Thyroid gland (tissue), 4 donors: Measurements from ENCODE around the gene SIAH3. TPM values are rescaled to one million over a fixed set of nuclear protein-coding genes. Genes with fewer than 3 reads are reported as not detected.
"Not testable (repeated sequence)": the region's sequence is repeated elsewhere in the genome, so short reads cannot be mapped to it uniquely, and the experiment has no call there.

Source experiments
- DNase-seq, 2 donors: peaks; one replicate each; pipeline ENCODE4 v3.0.0-alpha.2; 2019
- H3K27ac ChIP-seq, 3 donors: fragments of 200-600 bp; sonication (generic); 1 replicate in 2 of 3; 2 replicates in 1 of 3; pipeline ENCODE4 v1.5.1; 2016 to 2019; ENCODE audit warnings: mild to moderate bottlenecking in 1 of 3, moderate library complexity in 1 of 3
- H3K27me3 ChIP-seq: fragments of 200-600 bp; sonication (generic); one replicate; pipeline ENCODE4 v1.5.1; 2019
- H3K36me3 ChIP-seq, 2 donors: fragments of 200-600 bp; sonication (generic); one replicate each; pipeline ENCODE4 v1.5.1; 2016 to 2019
- H3K4me1 ChIP-seq, 2 donors: fragments of 200-600 bp; sonication (generic); one replicate each; pipeline ENCODE4 v1.5.1; 2017 to 2019
- H3K4me3 ChIP-seq, 3 donors: fragments of 200-600 bp; sonication (generic); replicated peaks in 1 of 3; 1 replicate in 2 of 3; 2 replicates in 1 of 3; pipeline ENCODE4 v1.5.1; 2016; ENCODE audit warnings: mild to moderate bottlenecking in 1 of 3
- H3K9me3 ChIP-seq: fragments of 200-600 bp; sonication (generic); one replicate; pipeline ENCODE4 v1.5.1; 2017
- CTCF ChIP-seq, 6 experiments: fragments of 200-600 bp in 3 of 6; fragments of 450-650 bp in 3 of 6; sonication (generic) in 3 of 6; IDR thresholded peaks; one replicate each; pipeline ENCODE4 v1.5.1; 2016 to 2019; ENCODE audit warnings: antibody characterized with exemption in 6 of 6, mild to moderate bottlenecking in 2 of 6, inconsistent platforms in 1 of 6, moderate library complexity in 1 of 6
- POLR2A ChIP-seq, 2 donors: fragments of 450-650 bp; IDR thresholded peaks; one replicate each; pipeline ENCODE4 v1.6.1; 2017; ENCODE audit warnings: antibody characterized with exemption in 2 of 2, mild to moderate bottlenecking in 2 of 2, moderate library complexity in 1 of 2
- WGBS, 2 donors: methylation state at CpG; one replicate each; pipeline ENCODE4 v1.1.5; 2017; 5-methylcytosine and 5-hydroxymethylcytosine counted together
- intact Hi-C: fragments of 100-400 bp; cut with DNase I; formaldehyde crosslinking; loops from one replicate; pipeline ENCODE4 v1.15.1; 2023
- total RNA-seq, 4 donors: library from RNA; depleted of rRNA; stranded (reverse); fragments of >200 nt; gene quantifications; one replicate each; pipeline ENCODE4 v1.2.3, GENCODE V29; 2016

Gene SIAH3
- total RNA-seq, 4 donors from 2014 or later = 0.13 TPM; not detected in 3

GRCh38 chr13:45875951-45876350 is 24.4 kb upstream of the SIAH3 start:
- H3K27ac ChIP-seq = no peak overlapping the region
- TF ChIP-seq CTCF (IDR thresholded peaks at IDR 0.05) = no peak
- no peak for TF ChIP-seq POLR2A (IDR thresholded peaks at IDR 0.05)
- H3K9me3 ChIP-seq = no peaks in the 10 kb centered on the region
- no peaks in the 10 kb centered on the region for H3K27me3 ChIP-seq
- WGBS, 2 donors = 90 to 95% methylated on average over 9 of the region's 9 CpGs
- H3K36me3 ChIP-seq = no peaks in the 10 kb centered on the region
- intact Hi-C loops = no loop called here
- peaks cover 9 to 13% of the 10 kb centered on the region in 2 donors for H3K4me1 ChIP-seq
- no peak for DNase-seq
- H3K4me3 ChIP-seq = no peak overlapping the region

- no peak for TF ChIP-seq POLR2A (IDR thresholded peaks at IDR 0.05)
- TF ChIP-seq CTCF (IDR thresholded peaks at IDR 0.05) = no peak
- Histone ChIP-seq H3K4me3 (no peak overlapping the region), H3K4me1 (peaks cover 13 to 14% of the 10 kb centered on the region in 2 donors), H3K27ac (no peak overlapping the region), H3K36me3 (no peaks in the 10 kb centered on the region), H3K27me3 (no peaks in the 10 kb centered on the region), H3K9me3 (no peaks in the 10 kb centered on the region)
- no peak for DNase-seq
- WGBS, 2 donors = 74 to 77% methylated on average over 8 of the region's 8 CpGs
- intact Hi-C loops = no loop called here
Measured at GRCh38 chr13:45873491-45874325, 22.2 kb upstream of the SIAH3 start.

GRCh38 chr13:45872566-45872965 is 21.0 kb upstream of the SIAH3 start:
- Histone ChIP-seq H3K36me3 (no peaks in the 10 kb centered on the region), H3K9me3 (no peaks in the 10 kb centered on the region), H3K4me3 (no peak overlapping the region), H3K27me3 (no peaks in the 10 kb centered on the region), H3K4me1 (peaks cover 13 to 14% of the 10 kb centered on the region in 2 donors), H3K27ac (no peak overlapping the region)
- TF ChIP-seq POLR2A (IDR thresholded peaks at IDR 0.05) (no peak), CTCF (IDR thresholded peaks at IDR 0.05) (no peak)
- intact Hi-C loops = no loop called here
- DNase-seq = no peak
- 73 to 77% methylated on average over 3 of the region's 3 CpGs for WGBS, 2 donors

DNA sequence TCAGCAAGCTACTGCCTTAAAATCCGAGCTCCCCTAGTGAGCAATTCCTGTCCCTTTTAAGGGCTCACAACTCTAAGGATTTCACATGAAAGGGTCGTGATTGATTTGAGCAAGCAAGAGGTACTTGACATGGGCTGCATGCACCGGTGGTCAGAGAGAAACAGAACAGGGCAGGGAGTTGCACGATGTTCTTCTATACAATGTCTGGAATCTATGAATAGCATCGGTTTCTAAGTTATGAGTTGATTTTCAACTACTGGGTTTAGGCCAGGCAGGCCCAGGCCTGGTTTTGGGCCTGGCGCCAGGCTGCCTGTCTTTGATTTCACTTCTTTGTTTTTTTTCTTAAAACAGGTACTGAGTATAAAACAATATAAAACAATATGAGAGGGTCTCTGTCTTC is 19.6 kb upstream of the SIAH3 start:
- peak; percentile 55 for DNase-seq
- H3K9me3 ChIP-seq, H3K4me3 ChIP-seq, intact Hi-C loops, H3K36me3 ChIP-seq, H3K27ac ChIP-seq, H3K27me3 ChIP-seq: not testable (repeated sequence)
- WGBS, 2 donors = 41 to 42% methylated on average over 6 of the region's 6 CpGs
- peaks cover 13 to 14% of the 10 kb centered on the region in 2 donors for H3K4me1 ChIP-seq

DNA sequence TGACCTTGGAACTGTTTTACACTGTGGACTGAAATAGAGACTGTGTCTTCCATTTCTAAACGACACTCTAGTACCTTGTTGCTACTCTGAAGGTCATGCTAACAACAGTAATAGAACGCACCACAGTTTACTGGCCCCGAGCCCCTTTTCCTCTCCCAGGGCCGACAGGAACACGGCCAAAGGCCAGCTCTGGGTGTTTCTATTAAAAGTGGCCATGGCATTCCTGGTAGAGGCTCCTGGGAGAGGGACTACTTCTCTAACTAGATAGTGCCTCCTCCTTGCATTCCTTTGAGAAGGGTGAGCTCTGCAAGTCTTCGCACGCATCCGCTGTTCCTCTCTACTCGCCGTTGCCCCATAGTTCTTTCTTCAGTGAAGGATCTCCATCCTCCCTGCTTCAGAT is 18.7 kb upstream of the SIAH3 start:
- DNase-seq = no peak
- H3K4me1 ChIP-seq = peaks cover 13 to 14% of the 10 kb centered on the region in 2 donors
- no peak overlapping the region for H3K4me3 ChIP-seq
- intact Hi-C loops = no loop called here
- H3K27ac ChIP-seq = no peak overlapping the region
- H3K27me3 ChIP-seq = no peaks in the 10 kb centered on the region
- H3K36me3 ChIP-seq = no peaks in the 10 kb centered on the region
- TF ChIP-seq POLR2A (IDR thresholded peaks at IDR 0.05) = no peak
- TF ChIP-seq CTCF (IDR thresholded peaks at IDR 0.05) = no peak
- H3K9me3 ChIP-seq = no peaks in the 10 kb centered on the region
- 94 to 95% methylated on average over 10 of the region's 10 CpGs for WGBS, 2 donors
